HTERT RPE-1 (cell line): ENCODE data around the gene PPAT.

Experiments used
- in situ Hi-C: fragments of 300-500 bp; cut with MboI; formaldehyde crosslinking; loops from 4 replicates; pipeline ENCODE4 v1.14.3; 2020; ENCODE audit warnings: low sequenced_read_pairs

The PPAT gene

DNA sequence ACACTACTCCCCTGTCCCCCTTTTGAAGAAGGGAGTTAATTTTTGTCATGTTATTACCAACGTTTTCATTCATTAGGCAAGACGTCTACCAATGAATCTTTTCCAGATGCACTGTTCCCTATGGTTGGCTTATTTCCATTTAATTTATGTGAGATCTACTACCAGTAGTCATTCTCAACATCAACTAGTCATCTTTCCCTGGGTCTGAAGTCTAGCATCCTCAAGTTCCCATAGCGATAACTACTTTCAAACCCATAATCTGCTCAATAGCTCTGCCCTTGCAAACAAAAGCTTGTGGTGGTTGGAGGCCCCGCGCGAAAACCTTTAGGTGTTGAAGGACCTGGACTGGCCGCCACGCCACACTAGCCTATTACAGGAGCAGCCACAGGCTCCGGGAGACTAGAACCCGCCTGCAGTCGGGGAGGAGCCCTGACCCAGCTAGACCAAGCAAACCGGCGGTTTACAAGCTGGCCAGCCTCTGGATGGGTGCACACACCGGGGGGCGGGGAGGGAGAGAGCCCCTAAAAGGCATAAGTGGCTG, 746 bp downstream of the PPAT start:
- in situ Hi-C loops: no loop called here

DNA sequence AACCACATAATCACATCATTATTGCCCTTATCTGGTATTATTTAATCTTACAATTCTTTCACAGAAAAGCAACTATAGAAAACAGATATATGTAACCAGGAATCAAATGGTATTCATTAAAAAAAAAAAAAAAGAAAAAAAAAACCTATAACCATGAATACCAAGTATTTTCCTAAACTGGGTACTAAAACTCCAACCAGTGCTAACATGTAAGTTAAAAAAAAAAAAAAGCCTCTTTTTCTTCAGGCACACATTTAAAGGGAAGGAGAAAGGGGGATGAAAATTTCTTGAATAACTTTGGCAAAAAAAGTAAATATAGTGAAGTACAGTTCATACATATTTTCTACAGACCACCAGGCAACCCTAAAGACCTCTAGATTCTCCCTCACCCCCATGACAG, 2.1 kb downstream of the PPAT start:
- in situ Hi-C loops: no loop called here

DNA sequence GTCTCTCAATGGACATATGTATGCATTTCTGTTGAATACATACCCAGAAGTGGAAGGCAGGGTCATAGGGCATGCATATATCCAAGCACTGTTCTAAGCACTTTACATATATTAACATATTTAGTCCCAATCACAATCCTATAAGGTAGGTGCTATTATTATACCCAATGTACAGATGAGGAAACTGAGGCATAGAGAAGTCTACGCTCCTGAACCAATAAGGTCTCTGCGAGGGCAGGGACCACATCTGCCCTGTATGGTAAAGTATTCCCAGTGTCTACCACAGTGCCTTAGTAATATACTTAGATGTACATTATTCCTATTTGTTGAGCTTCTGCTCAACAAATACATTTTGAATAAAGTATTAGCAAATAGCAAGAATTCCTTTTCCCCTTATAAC, 5.2 kb downstream of the PPAT start:
- in situ Hi-C loops: no loop called here

DNA sequence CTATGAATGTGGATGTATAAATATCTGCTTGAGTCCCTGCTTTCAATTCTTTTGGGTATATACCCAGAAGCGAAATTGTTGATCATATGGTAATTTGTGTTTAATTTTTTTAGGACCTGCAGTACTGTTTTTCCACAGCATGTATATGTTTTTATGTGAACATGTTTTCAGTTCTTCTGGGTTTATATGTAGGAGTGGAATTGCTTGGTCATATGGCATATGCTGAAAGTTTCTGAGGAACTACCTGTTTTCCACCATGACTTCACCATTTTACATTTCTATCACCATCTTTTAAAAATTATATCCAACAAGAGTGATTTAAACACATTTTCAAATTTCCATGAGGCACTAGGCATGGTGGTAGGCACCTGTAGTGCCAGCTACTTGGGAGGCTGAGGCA, 8.2 kb downstream of the PPAT start:
- in situ Hi-C loops: no loop called here

DNA sequence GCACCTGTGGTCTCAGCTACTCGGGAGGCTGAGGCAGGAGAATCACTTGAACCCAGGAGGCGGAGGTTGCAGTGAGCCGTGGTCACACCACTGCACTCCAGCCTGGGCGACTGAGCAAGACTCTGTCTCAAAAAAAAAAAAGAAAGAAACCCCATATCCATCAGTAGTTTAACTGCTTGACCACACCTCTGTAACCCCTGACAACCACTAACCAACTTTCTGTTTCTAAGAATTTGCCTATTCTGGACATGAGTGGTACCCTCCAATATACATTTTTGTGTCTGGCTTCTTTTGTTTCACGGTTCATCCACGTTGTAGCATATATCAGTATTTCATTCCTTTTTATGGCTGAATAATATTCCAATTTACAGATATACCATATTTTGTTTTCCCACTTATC, 9.1 kb downstream of the PPAT start:
- in situ Hi-C loops: no loop called here

DNA sequence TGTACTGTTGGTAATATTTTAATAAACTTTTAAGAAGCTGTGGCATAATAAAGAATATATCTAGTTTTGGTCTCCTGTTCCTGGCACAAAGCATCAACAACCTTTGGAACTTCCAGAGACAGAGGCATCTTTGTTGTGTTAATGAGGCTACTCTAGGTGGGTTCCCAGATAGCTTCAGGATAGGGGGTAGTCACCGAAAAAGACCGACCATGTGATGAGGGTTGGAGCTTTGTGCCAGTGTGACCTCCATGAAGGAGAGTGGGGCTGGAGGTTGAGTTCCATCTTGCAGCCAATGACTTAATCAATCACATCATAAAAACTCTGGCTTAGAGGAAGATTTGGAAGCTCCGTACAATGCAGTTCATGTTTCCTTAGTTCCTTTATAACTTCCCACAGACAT, 9.9 kb downstream of the PPAT start:
- in situ Hi-C loops: no loop called here

DNA sequence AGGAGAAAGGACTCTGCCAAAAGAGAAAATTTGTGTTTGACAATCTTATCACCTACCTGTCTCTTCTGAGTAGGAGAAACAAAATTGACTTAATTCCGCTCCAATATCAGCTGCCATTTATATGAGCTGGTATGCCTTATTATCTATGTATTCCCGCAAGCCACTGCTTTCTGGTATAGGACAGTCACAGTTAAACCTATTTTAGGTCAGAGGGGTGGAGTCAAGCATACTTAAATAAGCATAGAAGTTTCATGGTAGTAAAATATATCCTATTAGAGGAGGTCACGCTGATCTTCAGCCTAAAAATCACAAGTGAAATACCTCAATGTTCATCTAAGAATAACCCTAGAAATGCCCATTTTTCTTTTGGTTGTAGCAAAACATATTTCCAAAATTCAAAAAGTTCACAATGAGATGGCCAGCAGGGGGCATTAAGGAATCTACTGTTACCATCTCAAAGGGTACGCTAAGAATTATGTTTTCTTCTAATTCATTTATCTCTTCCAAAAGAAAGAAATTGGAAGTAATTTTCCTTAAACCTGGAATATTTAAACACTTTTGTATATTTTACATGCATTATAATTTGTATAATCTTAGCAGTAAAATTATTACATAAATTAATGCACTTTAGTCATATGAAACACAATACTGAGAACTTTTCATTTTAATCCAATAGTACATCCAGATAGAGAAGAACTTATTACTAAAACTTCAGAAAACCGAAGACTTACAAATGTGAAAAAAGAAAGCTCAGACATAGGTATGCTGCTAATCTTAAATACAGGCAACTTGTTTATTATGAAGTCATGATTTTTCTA, 10.5 kb downstream of the PPAT start:
- in situ Hi-C loops: no loop called here

DNA sequence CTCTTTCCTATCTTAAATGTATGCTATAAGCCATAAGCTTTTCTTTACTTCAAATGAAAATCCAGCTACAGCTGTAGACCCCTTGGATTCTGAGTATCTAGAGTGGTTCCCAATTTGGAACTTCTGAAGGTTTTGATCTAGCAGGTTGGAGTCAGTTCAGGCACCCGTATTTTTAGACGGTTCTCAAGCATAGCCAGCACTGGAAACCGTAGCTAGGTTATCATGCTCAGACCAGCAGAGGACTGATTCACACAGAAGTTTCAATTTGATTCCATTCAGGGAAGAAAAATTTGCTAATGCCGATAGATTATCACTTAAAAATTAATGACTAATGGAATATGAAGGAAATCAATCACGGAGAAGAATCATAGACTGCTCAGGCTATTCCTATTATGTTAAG, 11.2 kb downstream of the PPAT start:
- in situ Hi-C loops: no loop called here

DNA sequence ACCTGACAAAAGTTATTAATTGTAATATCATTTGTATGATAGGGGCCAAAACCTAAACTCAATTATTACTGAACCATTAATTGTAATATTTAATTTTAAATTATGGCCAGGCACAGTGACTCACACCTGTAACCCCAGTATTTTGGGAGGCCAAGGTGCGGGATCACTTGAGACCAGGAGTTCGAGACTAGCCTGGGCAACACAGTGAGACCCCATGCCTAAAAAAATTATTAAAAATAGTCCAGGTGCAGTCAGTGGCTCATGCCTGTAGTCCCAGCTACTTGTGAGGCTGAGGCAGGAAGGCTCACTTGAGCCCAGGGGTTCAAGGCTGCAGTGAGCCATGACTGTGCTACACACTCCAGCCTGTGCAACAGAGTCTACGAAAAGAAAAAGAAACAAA, 18.0 kb downstream of the PPAT start:
- in situ Hi-C loops: no loop called here

DNA sequence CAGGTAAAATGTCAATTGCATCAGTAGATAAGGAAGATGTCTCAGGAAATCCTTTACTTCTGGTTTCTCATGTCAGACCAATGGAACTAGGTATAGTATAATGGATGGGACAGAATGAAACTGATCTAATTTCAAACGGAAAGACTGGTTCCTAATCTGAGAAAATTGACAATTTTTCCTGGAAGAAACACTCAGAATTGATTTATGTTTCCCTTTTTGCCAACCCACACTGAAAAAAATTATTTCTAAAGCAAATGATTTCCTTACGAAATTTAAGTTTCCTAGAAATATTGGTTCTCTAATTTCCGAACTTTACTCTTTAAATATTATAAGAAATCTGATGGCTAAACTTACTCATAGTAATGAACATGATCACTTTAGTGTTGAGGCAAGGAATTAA, 19.1 kb downstream of the PPAT start:
- in situ Hi-C loops: no loop called here

DNA sequence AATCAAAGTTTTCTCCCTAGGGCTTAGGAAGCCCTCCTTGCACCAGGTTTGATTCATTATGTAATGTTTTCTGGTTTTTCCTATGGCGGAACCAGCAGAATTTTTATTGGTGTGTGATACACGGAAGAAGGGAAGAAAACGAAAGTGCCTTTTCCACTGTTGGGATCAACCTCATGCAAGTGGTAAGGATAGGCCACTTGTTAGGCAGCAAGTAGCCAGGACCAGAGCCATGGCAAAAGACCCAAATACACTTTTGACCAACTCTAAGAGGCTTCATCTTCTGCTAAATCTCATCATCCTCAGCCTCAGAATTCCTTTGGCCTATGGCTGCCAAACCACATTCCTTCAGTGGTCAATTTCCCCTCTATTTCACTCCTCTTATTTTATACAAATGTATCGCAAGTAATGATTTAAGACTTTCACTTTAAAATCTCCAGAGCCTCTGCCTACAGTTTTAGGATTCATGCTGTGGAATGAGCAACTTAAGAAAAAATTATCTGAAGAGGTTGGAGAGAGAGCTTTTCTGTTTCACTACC, 21.2 kb downstream of the PPAT start:
- in situ Hi-C loops: no loop called here

DNA sequence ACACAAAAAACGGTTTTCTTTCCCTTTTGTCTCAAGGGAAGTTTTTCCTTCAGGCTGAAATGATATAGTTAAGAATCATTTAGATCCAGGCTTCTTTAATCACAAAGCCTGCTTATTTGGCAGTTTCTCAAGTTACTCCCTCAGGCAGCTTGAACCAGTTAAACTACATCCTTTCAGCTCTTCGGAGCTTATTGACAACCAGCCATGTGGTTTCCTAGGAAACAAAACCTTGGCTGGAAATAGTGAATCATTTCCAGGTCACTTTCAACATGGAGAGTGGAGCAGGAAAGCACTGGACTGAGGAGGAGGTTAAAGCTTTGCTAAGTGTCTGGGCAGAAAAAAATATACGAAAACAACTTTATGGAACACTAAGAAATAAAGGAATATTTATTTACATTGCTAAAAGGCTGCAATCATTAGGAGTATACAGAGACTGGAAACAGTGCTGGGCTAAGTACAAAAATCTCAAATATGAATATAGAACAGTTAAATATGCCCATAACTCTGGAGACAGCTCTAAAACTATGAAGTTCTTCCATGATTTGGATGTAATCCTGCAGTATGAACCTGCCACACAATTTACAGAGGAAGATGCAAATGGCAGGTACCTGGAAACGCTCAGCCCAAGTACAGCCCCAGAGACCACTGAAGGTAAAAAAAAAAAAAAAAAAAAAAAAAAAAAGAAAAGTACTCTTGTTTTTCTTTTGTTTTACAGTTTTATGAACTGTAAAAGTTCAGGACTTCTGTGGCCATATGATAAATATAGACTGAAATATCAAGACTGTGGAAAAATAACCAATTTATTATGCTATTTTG, 25.0 kb downstream of the PPAT start:
- in situ Hi-C loops: no loop called here

DNA sequence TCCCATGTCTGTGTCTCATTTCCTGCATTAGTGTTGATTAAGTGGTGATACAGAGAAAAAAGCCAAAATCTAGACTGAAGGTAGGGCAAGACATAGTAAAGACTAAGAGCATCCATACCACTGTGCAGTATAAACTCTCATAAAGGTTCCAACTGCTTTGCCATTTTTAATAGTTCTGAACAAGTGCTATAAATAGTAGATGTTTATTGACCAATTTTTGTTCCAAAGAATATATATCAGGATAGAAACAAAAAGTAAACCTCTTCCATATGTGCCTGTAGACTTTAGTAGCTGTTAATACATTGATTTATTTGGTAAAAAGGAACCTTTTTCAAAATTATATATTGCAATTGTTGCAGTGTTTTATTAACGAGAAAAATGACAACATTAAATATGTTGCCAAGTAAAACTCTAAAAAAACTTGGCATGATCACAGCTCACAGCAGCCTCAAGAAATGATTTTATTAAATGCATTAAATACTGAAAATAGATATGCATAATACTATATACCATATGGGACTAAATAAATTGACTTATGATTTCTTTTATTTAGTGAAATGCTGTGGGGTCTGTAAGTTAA, 25.8 kb downstream of the PPAT start:
- in situ Hi-C loops: no loop called here

DNA sequence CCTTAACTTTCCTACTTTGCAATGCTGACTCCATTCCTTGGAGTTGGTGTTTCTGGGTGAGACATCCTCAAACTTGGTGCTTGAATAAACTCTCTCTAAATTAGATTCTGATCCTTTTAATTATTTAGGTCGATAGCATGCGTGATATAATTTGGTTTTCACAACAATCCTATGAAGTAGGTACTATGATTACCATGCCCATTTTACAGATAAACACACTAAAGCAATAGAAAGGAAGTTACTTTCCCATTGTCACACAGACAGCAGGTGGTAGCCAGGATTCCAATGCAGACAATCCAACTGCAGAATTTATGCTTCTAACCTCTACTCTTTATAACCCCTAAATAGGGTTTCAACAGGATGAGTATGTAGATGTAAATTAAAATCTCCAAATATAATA, 26.4 kb downstream of the PPAT start:
- in situ Hi-C loops: no loop called here

DNA sequence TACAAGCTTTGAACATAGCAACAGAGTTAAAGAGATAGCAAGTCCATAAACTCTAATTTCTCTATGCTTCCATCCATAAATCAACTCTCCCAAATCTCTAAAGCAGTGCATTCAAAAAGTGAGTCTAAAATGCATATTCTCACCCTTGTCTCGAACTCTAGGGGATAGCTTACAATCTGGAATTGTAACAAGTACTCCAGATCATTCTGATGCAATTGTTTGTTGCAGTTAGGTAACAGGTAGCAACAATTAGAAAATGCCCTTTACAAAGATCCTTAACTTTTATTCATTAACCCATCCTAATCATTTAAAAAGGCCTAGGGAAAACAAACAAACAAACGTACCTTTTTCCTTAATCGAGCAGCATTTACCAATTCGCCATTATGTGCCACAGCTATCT, 29.3 kb downstream of the PPAT start:
- in situ Hi-C loops: no loop called here

DNA sequence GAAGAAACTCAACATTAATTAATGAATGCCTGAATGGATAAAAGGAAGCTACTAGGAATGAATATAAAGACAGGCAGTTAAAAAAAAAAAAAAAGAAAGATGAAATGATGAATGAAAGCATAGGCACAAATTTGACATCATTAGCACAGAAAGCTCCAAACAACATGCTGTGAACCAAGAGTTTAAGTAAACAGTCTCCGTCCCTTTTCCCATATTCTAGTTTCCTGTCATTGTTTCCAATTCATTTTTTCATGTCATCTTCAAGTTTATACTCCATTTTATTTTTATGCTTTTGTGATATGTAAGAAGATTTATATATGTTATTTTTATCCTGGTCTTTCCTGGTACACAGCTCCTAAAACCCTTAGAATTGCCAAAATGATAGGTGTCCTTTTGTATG, 30.4 kb downstream of the PPAT start:
- in situ Hi-C loops: no loop called here

DNA sequence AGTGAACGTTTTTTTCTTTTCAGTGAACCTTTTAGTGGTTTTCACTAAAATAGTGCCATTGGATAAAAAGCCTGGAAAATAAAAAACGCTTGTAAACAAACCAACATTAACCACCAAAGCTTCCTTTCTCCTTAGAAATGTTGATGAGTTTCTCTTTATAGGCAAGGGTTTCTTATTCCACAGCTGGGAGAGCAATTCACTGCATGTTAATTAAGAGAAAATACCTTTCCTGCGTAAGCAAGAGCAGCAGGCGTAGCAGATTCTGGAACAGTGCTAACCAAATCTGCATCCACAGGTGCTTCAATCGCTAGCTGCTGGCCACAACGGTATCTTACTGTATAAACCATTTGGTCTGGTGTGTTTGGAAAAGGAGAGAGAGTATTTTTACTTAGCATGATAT, 34.9 kb downstream of the PPAT start:
- in situ Hi-C loops: no loop called here

DNA sequence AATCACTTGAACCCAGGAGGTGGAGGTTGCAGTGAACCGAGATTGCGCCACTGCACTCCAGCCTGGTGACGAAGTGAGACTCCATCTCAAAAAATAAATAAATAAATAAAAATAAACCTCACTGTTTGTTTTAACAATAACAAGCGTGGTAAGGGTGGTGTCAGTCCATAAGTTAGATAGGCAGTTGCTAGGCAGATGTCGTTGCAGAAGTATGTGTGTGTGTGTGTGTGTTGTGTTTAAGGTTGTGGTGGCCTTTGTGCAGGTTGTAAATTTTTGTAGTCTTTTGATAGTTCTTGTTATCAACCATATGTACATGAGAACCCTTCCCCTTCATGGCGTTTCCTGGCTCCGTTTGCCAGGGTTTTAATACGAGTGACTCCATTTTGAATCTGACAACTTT, 44.1 kb downstream of the PPAT start:
- in situ Hi-C loops: no loop called here

DNA sequence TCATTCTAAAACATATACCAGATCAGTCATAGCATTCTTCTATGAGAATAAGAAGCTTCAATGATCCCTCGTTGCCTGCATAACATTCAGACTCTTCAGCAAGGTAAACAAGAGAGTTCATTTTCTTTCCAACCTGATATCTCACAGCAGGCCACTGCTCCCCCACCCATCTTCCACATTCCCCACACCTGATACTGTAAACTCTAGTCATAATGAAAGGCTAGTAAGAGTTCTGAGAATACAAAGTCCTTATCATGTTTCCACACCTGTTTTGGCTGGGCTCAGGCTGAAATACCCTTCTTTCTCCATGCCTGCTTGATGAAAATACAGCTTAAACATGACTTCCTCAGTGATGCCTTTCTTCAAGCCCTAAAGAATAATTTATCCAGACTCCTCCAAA, 45.9 kb downstream of the PPAT start:
- in situ Hi-C loops: no loop called here

DNA sequence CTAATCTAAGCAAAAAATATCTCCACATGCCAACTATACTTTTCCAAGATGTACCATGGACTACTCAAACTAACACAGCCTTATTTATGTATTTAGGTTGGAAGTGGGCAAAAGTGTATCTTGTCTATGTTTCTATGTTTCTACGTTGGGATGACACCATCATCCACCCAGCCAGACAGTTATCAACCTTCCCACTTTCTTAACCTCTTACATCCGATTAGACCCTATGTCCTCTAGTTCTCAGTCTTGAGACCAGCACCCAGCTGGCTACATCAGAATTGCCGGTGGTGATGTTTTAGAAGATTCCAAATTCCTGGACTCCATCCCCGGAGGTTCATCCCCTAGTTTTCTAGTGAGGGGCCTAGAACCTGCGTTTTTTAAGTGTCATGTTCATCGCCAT, 47.1 kb downstream of the PPAT start:
- in situ Hi-C loops: no loop called here
